ENCODE results near the gene NRF1.

DNA sequence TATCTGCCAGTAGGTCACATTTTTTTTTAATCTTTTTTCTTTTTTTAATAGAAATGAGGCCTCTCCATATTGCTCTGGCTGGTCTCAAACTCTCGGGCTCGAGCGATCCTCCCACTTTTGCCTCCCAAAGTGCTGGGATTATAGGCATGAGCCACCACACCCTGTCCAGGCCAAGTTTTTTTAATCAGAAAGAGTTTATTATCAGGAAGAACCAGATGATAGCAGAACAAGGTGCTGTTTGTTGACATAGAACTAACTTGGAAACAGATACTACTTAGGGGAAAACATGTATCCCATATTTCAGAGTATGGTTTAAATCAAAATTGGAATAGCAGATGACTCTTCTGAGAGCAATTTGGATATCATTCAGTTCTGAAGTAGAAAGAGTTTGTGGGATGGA lies 118.6 kb downstream of the NRF1 start:
- TF ChIP-seq EZH2 (IDR thresholded peaks at IDR 0.05), result no peak
- TF ChIP-seq, protein P1, sequence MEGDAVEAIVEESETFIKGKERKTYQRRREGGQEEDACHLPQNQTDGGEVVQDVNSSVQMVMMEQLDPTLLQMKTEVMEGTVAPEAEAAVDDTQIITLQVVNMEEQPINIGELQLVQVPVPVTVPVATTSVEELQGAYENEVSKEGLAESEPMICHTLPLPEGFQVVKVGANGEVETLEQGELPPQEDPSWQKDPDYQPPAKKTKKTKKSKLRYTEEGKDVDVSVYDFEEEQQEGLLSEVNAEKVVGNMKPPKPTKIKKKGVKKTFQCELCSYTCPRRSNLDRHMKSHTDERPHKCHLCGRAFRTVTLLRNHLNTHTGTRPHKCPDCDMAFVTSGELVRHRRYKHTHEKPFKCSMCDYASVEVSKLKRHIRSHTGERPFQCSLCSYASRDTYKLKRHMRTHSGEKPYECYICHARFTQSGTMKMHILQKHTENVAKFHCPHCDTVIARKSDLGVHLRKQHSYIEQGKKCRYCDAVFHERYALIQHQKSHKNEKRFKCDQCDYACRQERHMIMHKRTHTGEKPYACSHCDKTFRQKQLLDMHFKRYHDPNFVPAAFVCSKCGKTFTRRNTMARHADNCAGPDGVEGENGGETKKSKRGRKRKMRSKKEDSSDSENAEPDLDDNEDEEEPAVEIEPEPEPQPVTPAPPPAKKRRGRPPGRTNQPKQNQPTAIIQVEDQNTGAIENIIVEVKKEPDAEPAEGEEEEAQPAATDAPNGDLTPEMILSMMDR (IDR thresholded peaks at IDR 0.05 in 2 of 3, conservative IDR thresholded peaks at IDR 0.05 in 1 of 3; ENCODE audit: borderline replicate concordance in 1 of 3, insufficient read depth in 1 of 3, low read depth in 2 of 3, low read length in 2 of 3), result no peak
- TF ChIP-seq YY1 (IDR thresholded peaks at IDR 0.05; ENCODE audit: extremely low read depth, insufficient replicate concordance, low read depth, low read length), result no peak
- TF ChIP-seq POLR2AphosphoS5 (IDR thresholded peaks at IDR 0.05; ENCODE audit: low read depth, low read length), result no peak
- TF ChIP-seq RAD21 (IDR thresholded peaks at IDR 0.05; ENCODE audit: low read depth), result no peak
- TF ChIP-seq SP1 (IDR thresholded peaks at IDR 0.05; ENCODE audit: low read depth), result no peak
- no peak for TF ChIP-seq POLR2A (IDR thresholded peaks at IDR 0.05; ENCODE audit: borderline replicate concordance, extremely low read depth, insufficient read depth, insufficient read length)
- TF ChIP-seq EZH2phosphoT487 (IDR thresholded peaks at IDR 0.05; ENCODE audit: borderline replicate concordance), result no peak
- no peak for TF ChIP-seq JUND (IDR thresholded peaks at IDR 0.05)
- TF ChIP-seq TCF7L2 (IDR thresholded peaks at IDR 0.05; ENCODE audit: borderline replicate concordance, extremely low read depth, insufficient read depth, insufficient read length), result no peak
